Skeletal muscle satellite cell (primary cell): ENCODE results near the gene SESN1.

Experiments used
- H3K27me3 ChIP-seq: 2 replicates; pipeline ENCODE4 v1.7.0; 2013; ENCODE audit warnings: low read length; ENCODE audit not compliant: control insufficient read depth, insufficient read depth
- H3K36me3 ChIP-seq: 2 replicates; pipeline ENCODE4 v1.7.0; 2013; ENCODE audit warnings: mild to moderate bottlenecking, control low read depth, low read length; ENCODE audit not compliant: insufficient read depth
- H3K4me1 ChIP-seq: 2 replicates; pipeline ENCODE4 v1.7.0; 2013; ENCODE audit warnings: low read length; ENCODE audit not compliant: control insufficient read depth, insufficient read depth
- H3K4me2 ChIP-seq: 2 replicates; pipeline ENCODE4 v1.7.0; 2013; ENCODE audit warnings: mild to moderate bottlenecking, low read length
- H3K4me3 ChIP-seq: 2 replicates; pipeline ENCODE4 v1.7.0; 2013; ENCODE audit warnings: low read length
- H3K9ac ChIP-seq: 2 replicates; pipeline ENCODE4 v1.7.0; 2013; ENCODE audit warnings: mild to moderate bottlenecking, low read depth, low read length, moderate library complexity
- H3K9me3 ChIP-seq: replicated peaks from 2 replicates; pipeline ENCODE4 v1.7.0; 2013; ENCODE audit warnings: mild to moderate bottlenecking, control low read depth, low read length

SESN1 gene

GRCh38 chr6:109008054-109008453, 86.6 kb downstream of the SESN1 start:
- H3K9ac ChIP-seq: peak overlapping the region; percentile 88
- no peaks in the 10 kb centered on the region for H3K9me3 ChIP-seq
- H3K4me3 ChIP-seq: peak overlapping the region; percentile 90
- peaks cover 14% of the 10 kb centered on the region for H3K4me1 ChIP-seq
- peak overlapping the region; percentile 100 for H3K4me2 ChIP-seq
- H3K27me3 ChIP-seq: no peaks in the 10 kb centered on the region
- H3K36me3 ChIP-seq: no peaks in the 10 kb centered on the region

GRCh38 chr6:109007521-109007920, 87.1 kb downstream of the SESN1 start:
- peak overlapping the region; percentile 100 for H3K4me2 ChIP-seq
- peak overlapping the region; percentile 90 for H3K4me3 ChIP-seq
- H3K9me3 ChIP-seq: no peaks in the 10 kb centered on the region
- no peaks in the 10 kb centered on the region for H3K27me3 ChIP-seq
- H3K4me1 ChIP-seq: peaks cover 19% of the 10 kb centered on the region
- no peaks in the 10 kb centered on the region for H3K36me3 ChIP-seq
- H3K9ac ChIP-seq: peak overlapping the region; percentile 88

DNA sequence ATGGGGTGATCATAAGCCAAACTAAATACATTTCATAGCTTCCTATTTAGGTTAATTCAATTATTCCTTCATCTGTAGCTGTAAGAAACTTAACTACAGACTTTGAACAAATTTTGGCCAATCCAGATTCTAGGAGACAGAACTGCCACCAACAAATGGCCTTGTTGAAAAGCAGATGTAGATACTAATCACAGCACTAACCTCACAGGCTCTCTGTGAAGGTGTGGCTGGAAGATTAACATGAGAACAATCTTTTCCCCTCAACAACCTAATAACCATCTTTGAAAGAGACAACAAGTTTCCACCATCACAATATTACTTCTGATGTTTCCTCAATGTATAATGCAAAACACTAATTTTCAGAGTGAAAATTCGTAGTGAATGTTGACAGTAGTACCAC, 87.8 kb downstream of the SESN1 start:
- no peak overlapping the region for H3K4me3 ChIP-seq
- H3K9ac ChIP-seq: no peak overlapping the region

DNA sequence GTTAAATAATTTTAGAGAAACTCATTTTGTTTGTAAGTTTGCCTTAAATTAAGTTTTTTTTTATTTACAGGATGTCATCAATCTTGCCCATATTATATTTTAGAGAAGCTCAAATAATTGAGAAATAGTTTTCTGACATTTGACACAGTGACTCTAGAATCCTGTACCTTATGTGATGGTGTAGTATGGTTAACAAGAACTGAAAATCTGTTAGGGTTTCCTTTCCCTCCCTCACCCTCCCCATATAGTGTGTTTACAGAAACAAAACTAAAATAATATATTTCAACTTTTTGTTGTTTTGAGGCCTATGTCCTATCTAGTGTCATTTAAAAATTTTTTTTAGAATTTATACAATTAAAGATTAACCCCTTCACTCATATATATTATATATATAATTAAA, 91.8 kb downstream of the SESN1 start:
- no peaks in the 10 kb centered on the region for H3K27me3 ChIP-seq
- H3K36me3 ChIP-seq: peaks cover 4% of the 10 kb centered on the region
- H3K9me3 ChIP-seq: no peaks in the 10 kb centered on the region
- H3K4me3 ChIP-seq: no peak overlapping the region
- H3K4me2 ChIP-seq: peak overlapping the region; percentile 53
- H3K4me1 ChIP-seq: peaks cover 21% of the 10 kb centered on the region
- H3K9ac ChIP-seq: no peak overlapping the region

More for the DNA sequence above, 87.8 kb downstream of the SESN1 start:
- Histone ChIP-seq H3K36me3 (no peaks in the 10 kb centered on the region), H3K4me1 (peaks cover 26% of the 10 kb centered on the region), H3K9me3 (no peaks in the 10 kb centered on the region), H3K4me2 (peak overlapping the region; percentile 100), H3K27me3 (no peaks in the 10 kb centered on the region)

DNA sequence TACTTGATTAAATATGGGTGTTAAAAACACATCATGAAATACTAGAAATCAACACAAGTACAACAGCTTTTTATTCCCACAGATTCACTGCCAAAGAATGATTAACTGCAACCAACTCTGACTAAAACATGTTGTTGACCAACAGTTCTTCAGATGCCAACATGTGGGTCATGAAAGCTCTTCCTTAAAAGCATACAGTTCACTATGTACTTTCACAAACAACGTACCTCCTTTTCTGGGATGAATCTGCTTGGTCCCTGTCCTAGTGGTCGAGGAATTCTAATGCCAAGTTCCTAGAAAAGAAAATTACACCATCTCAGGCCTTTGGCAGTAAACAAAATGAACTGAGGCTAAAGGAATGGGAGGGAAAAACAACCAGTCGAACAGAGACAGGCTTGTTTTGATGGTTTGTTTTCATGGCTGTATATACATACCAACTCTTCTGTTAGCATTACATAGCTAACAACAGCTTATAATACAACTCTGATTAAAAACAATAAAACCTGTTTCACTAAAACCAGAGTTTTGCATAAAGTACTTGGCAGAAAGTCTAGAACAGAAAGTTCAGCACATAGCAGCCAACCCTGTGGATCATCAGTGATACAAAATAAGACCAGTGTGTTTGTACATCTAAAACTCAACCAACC, 92.5 kb downstream of the SESN1 start:
- H3K4me2 ChIP-seq: peak overlapping the region; percentile 53
- no peaks in the 10 kb centered on the region for H3K9me3 ChIP-seq
- no peaks in the 10 kb centered on the region for H3K27me3 ChIP-seq
- no peak overlapping the region for H3K4me3 ChIP-seq
- H3K9ac ChIP-seq: peak overlapping the region; percentile 15
- peaks cover 19% of the 10 kb centered on the region for H3K4me1 ChIP-seq
- H3K36me3 ChIP-seq: peaks cover 6% of the 10 kb centered on the region

DNA sequence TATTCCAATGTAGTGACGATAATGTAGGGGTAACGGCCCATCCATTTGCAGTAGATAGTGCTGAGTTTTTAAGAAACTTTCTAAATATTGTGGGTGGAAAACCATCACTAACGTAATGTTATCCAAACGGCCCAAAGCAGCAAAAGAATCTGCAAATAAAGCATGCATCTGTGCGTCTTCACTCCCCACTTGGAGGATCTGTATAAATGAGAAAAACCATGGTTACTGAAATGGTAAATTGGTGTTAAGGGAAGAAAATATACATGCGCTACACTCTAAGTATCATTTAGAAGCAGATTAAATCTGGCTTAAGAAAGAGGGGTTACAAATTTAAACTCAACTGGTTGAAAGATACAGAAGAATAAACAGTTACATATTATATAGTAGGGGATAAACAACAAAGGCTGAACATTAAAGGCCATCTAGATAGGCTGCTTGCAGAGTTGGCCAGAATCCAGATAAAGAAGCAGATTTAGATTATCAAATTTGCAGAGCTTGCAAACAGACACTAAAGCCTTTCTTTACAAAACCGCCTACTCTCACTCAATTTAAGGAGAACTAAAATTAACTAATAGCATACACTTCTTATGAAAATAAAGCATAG, 93.3 kb downstream of the SESN1 start:
- Histone ChIP-seq H3K4me3 (no peak overlapping the region), H3K36me3 (peaks cover 9% of the 10 kb centered on the region), H3K4me1 (peaks cover 18% of the 10 kb centered on the region), H3K9ac (no peak overlapping the region), H3K4me2 (peak overlapping the region; percentile 53), H3K27me3 (no peaks in the 10 kb centered on the region), H3K9me3 (no peaks in the 10 kb centered on the region)

GRCh38 chr6:109000289-109000688, 94.4 kb downstream of the SESN1 start:
- no peak overlapping the region for H3K9ac ChIP-seq
- H3K27me3 ChIP-seq: no peaks in the 10 kb centered on the region
- peaks cover 24% of the 10 kb centered on the region for H3K4me1 ChIP-seq
- no peaks in the 10 kb centered on the region for H3K9me3 ChIP-seq
- peaks cover 10% of the 10 kb centered on the region for H3K36me3 ChIP-seq
- H3K4me3 ChIP-seq: no peak overlapping the region
- H3K4me2 ChIP-seq: no peak overlapping the region

DNA sequence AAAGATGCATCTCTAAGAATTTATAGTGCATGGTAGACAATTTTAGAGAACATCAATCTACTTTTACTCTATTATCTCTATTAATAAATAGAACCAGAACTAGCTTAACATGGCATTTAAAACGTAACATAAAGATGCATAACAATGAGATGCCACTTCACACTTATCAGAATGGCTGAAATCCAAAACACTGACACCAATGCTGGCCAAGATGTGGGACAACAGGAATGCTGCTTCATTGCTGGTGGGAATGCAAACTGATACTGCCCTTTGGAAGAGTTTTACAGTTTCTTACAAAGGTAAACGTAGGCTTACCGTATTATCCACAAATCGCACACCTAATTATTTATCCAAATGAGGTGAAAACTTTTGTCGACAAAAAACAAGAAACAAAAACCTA, 95.2 kb downstream of the SESN1 start:
- Histone ChIP-seq H3K27me3 (no peaks in the 10 kb centered on the region), H3K36me3 (peaks cover 13% of the 10 kb centered on the region), H3K4me3 (no peak overlapping the region), H3K9ac (no peak overlapping the region), H3K4me1 (peaks cover 24% of the 10 kb centered on the region), H3K9me3 (no peaks in the 10 kb centered on the region), H3K4me2 (no peak overlapping the region)

- H3K27me3 ChIP-seq: no peaks in the 10 kb centered on the region
- H3K4me3 ChIP-seq: no peak overlapping the region
- peaks cover 24% of the 10 kb centered on the region for H3K4me1 ChIP-seq
- H3K4me2 ChIP-seq: no peak overlapping the region
- peaks cover 22% of the 10 kb centered on the region for H3K36me3 ChIP-seq
- H3K9me3 ChIP-seq: no peaks in the 10 kb centered on the region
- no peak overlapping the region for H3K9ac ChIP-seq
Measured at GRCh38 chr6:108998485-108998884, 96.2 kb downstream of the SESN1 start.

DNA sequence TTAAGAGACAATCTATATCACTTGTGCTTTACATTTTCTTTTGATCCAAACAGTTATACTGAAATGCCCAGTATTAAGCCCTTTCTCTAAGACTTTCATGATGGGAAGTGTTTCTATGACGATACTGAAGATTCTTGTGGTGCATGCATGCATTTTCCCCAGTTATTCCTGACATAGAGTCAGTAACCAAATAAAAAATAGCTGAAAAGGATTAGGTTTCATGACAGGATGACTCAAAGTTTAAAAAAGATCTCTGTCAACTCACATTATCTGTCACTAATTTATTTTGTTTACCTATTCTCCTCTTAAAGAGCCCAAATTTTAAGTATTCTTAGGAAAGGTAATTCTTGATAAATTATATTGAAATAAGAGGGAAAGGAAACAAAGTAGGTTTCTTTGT, 98.4 kb downstream of the SESN1 start:
- Histone ChIP-seq H3K36me3 (peaks cover 33% of the 10 kb centered on the region), H3K4me2 (no peak overlapping the region), H3K9ac (no peak overlapping the region), H3K4me1 (peaks cover 10% of the 10 kb centered on the region), H3K27me3 (no peaks in the 10 kb centered on the region), H3K9me3 (no peaks in the 10 kb centered on the region), H3K4me3 (no peak overlapping the region)

GRCh38 chr6:108995296-108995695, 99.3 kb downstream of the SESN1 start:
- peaks cover 41% of the 10 kb centered on the region for H3K36me3 ChIP-seq

DNA sequence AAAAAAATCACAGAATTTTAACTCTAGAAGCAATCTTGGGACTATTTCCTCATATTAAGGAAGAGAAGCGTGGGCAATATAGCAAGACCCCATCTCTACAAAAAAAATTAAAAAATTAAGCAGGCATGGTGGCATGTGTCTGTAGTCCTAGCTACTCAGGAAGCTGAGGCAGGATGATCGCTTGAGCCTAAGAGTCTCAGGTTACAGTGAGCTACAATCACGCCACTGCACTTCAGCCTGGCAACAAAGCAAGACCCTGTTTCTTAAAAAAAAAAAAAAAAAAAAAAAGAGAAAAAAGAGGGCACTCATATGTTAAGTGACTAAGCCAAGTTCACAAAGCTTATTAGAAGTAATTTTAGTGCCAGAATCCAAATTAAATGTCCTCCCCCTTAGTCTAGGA, 100.8 kb downstream of the SESN1 start:
- Histone ChIP-seq H3K4me1 (peaks cover 10% of the 10 kb centered on the region), H3K27me3 (no peaks in the 10 kb centered on the region), H3K9ac (no peak overlapping the region), H3K36me3 (peaks cover 45% of the 10 kb centered on the region), H3K4me2 (no peak overlapping the region), H3K9me3 (no peaks in the 10 kb centered on the region), H3K4me3 (no peak overlapping the region)

More at GRCh38 chr6:108995296-108995695, 99.3 kb downstream of the SESN1 start:
- no peak overlapping the region for H3K4me3 ChIP-seq
- H3K27me3 ChIP-seq: no peaks in the 10 kb centered on the region
- no peak overlapping the region for H3K9ac ChIP-seq
- peaks cover 10% of the 10 kb centered on the region for H3K4me1 ChIP-seq
- no peaks in the 10 kb centered on the region for H3K9me3 ChIP-seq
- no peak overlapping the region for H3K4me2 ChIP-seq
